ENCODE data around the gene PLXNA4. TPM values are rescaled to one million over a fixed set of nuclear protein-coding genes. Genes with fewer than 3 reads are reported as not detected.
A peak's percentile ranks its signal among the peaks of the same experiment; 100 is the strongest.

Gene PLXNA4
- total and polyA plus RNA-seq, 2 experiments from 2014 or later = 0.08 to 0.80 TPM

- no peak for TF ChIP-seq REST (IDR thresholded peaks at IDR 0.05; ENCODE audit: unreplicated experiment)
- TF ChIP-seq NANOG (IDR thresholded peaks at IDR 0.05; ENCODE audit: borderline replicate concordance) = no peak
- TF ChIP-seq CREB1 (CRISPR knock-in tag; IDR thresholded peaks at IDR 0.05; ENCODE audit: low read depth) = no peak
- TF ChIP-seq EZH2 (IDR thresholded peaks at IDR 0.05; ENCODE audit: low read depth, unreplicated experiment) = no peak
Observed at GRCh38 chr7:132252793-132253100, 323.5 kb downstream of the PLXNA4 start (continued).

GRCh38 chr7:132251327-132251659 lies 325.0 kb downstream of the PLXNA4 start:
- H4K20me1 ChIP-seq (replicated peaks; ENCODE audit: insufficient read depth) = no peaks in the 10 kb centered on the region; the same call in 1 of the 2 replicates
- peaks cover 27% of the 10 kb centered on the region for H3K4me1 ChIP-seq (ENCODE audit: insufficient read depth)
- Mint-ChIP-seq H3K27ac (no peak overlapping the region), H3K9me3 (peaks cover 2% of the 10 kb centered on the region; the same call in 1 of the 3 replicates), H3K27me3 (ENCODE audit: insufficient read depth, low read depth, poor library complexity) (peaks cover 9% of the 10 kb centered on the region), H3K4me1 (peaks cover 29% of the 10 kb centered on the region), H3K4me3 (no peak overlapping the region), H3K36me3 (ENCODE audit: low read depth) (no peaks in the 10 kb centered on the region)
- peak overlapping the region; percentile 80; the same call in 1 of the 2 replicates for H2AFZ ChIP-seq
- H3F3A ChIP-seq (replicated peaks; ENCODE audit: low read depth) = no peaks in the 10 kb centered on the region
- ATAC-seq = peak; percentile 70
- H3K36me3 ChIP-seq (ENCODE audit: insufficient read depth) = no peaks in the 10 kb centered on the region
- no peak overlapping the region for H3K4me2 ChIP-seq
- no peaks in the 10 kb centered on the region for H3K9me2 ChIP-seq (ENCODE audit: insufficient read depth)
- no peak overlapping the region for H3K4me3 ChIP-seq
- DNase-seq (ENCODE audit: low spot score) = peak; percentile 48
- no peaks in the 10 kb centered on the region for H3K27me3 ChIP-seq (ENCODE audit: insufficient read depth)
- no peak overlapping the region for H3K27ac ChIP-seq (ENCODE audit: low read depth)
- H3K79me2 ChIP-seq (replicated peaks; ENCODE audit: insufficient read depth) = no peaks in the 10 kb centered on the region
- no peak for TF ChIP-seq REST (IDR thresholded peaks at IDR 0.05; ENCODE audit: unreplicated experiment)
- TF ChIP-seq NANOG (IDR thresholded peaks at IDR 0.05; ENCODE audit: borderline replicate concordance) = no peak
- TF ChIP-seq STAT1 (IDR thresholded peaks at IDR 0.05; ENCODE audit: unreplicated experiment) = no peak
- no peak for TF ChIP-seq EZH2 (IDR thresholded peaks at IDR 0.05; ENCODE audit: low read depth, unreplicated experiment)
- no peak for TF ChIP-seq EZH2phosphoT487 (IDR thresholded peaks at IDR 0.05; ENCODE audit: unreplicated experiment)
- no peak for TF ChIP-seq JUNB (IDR thresholded peaks at IDR 0.05; ENCODE audit: unreplicated experiment)
- TF ChIP-seq ETS1 (IDR thresholded peaks at IDR 0.05) = no peak
- no peak for TF ChIP-seq CTCF (conservative IDR thresholded peaks at IDR 0.05; ENCODE audit: low read depth in 2 of 2)
- no peak for TF ChIP-seq ZNF114 (CRISPR knock-in tag; IDR thresholded peaks at IDR 0.05)

Measured in GM23338 (cell line).